H1 (cell line): ENCODE results near the gene OGT. TPM values are rescaled to one million over a fixed set of nuclear protein-coding genes. Genes with fewer than 3 reads are reported as not detected.
"Not testable (repeated sequence)": the region's sequence is repeated elsewhere in the genome, so short reads cannot be mapped to it uniquely, and the experiment has no call there.

Experiments used
- CTCF ChIA-PET: fragments of 300-600 bp; sonication (Branson Sonifier 250); formaldehyde crosslinking; loops from one replicate; lab custom pipeline; 2021; ENCODE audit not compliant: partially characterized antibody; lab: Charles Lee
- POLR2A ChIA-PET: fragments of 300-600 bp; sonication (Branson Sonifier 250); formaldehyde crosslinking; loops from one replicate; lab custom pipeline; 2021; ENCODE audit warnings: inconsistent platforms; ENCODE audit not compliant: partially characterized antibody; lab: Charles Lee
- DNase-seq, 2 experiments: peaks; one replicate each; pipeline versions ENCODE4 v3.0.0 to v3.0.0-alpha.2; 2010 to 2022; ENCODE audit warnings: low spot score in 2 of 2, low read depth in 1 of 2, mixed read lengths in 1 of 2
- FAIRE-seq: peaks from 2 replicates; lab custom pipeline; 2011; peaks lifted over from hg19 to GRCh38; lab: Jason Lieb, UNC
- H2AFZ ChIP-seq: 2 replicates; pipeline ENCODE4 v1.8.1; 2012; ENCODE audit warnings: low read length, inconsistent platforms
- H2AK5ac ChIP-seq: 2 replicates; pipeline ENCODE4 v1.6.1; 2013; ENCODE audit warnings: low read depth, low read length
- H2BK120ac ChIP-seq: replicated peaks from 2 replicates; pipeline ENCODE3; 2013; ENCODE audit warnings: low read depth, low read length, inconsistent platforms
- H2BK12ac ChIP-seq: 2 replicates; pipeline ENCODE4 v1.6.1; 2013; ENCODE audit warnings: low read depth, low read length
- H2BK15ac ChIP-seq: 2 replicates; pipeline ENCODE4 v1.6.1; 2013; ENCODE audit warnings: low read length
- H2BK20ac ChIP-seq: 2 replicates; pipeline ENCODE4 v1.6.1; 2013; ENCODE audit warnings: low read length
- H2BK5ac ChIP-seq: 2 replicates; pipeline ENCODE4 v1.6.1; 2013; ENCODE audit warnings: low read depth, low read length
- H3K14ac ChIP-seq: 2 replicates; pipeline ENCODE4 v1.6.1; 2013; ENCODE audit warnings: inconsistent platforms; ENCODE audit not compliant: insufficient read length
- H3K18ac ChIP-seq: 2 replicates; pipeline ENCODE4 v1.6.1; 2013; ENCODE audit warnings: low read length; ENCODE audit errors: extremely low read depth
- H3K23ac ChIP-seq: 2 replicates; pipeline ENCODE4 v1.6.1; 2013; ENCODE audit warnings: inconsistent platforms; ENCODE audit not compliant: insufficient read length
- H3K23me2 ChIP-seq: 2 replicates; pipeline ENCODE4 v1.6.1; 2013; ENCODE audit warnings: low read depth, low read length
- H3K27ac ChIP-seq: 2 replicates; pipeline ENCODE4 v1.6.1; 2011; ENCODE audit warnings: low read depth, low read length, inconsistent platforms
- H3K27me3 ChIP-seq, 4 experiments: replicated peaks in 1 of 4; 1 replicate in 1 of 4; 2 replicates in 3 of 4; pipeline versions ENCODE4 v1.6.1 to v1.8.1; 2011 to 2013; ENCODE audit warnings: low read length in 3 of 4, mild to moderate bottlenecking in 3 of 4, inconsistent platforms in 2 of 4, mixed read lengths in 2 of 4, moderate library complexity in 1 of 4; ENCODE audit not compliant: control insufficient read depth in 3 of 4, insufficient read depth in 3 of 4; ENCODE audit errors: extremely low read depth in 1 of 4
- H3K36me3 ChIP-seq, 4 experiments: 2 replicates each; pipeline versions ENCODE4 v1.6.1 to v1.8.1; 2011 to 2013; ENCODE audit warnings: mild to moderate bottlenecking in 4 of 4, low read length in 3 of 4, moderate library complexity in 2 of 4, control low read depth in 1 of 4, inconsistent platforms in 1 of 4; ENCODE audit not compliant: insufficient read depth in 4 of 4, control insufficient read depth in 2 of 4
- H3K4ac ChIP-seq: replicated peaks from 2 replicates; pipeline ENCODE3; 2013; ENCODE audit warnings: low read length, low read depth, mixed read lengths, inconsistent platforms; ENCODE audit not compliant: insufficient read length
- H3K4me1 ChIP-seq, 4 experiments: replicated peaks in 1 of 4; 1 replicate in 1 of 4; 2 replicates in 3 of 4; pipeline versions ENCODE4 v1.6.1 to v1.8.1; 2011 to 2013; ENCODE audit warnings: low read length in 3 of 4, inconsistent platforms in 2 of 4, mixed read lengths in 1 of 4; ENCODE audit not compliant: insufficient read depth in 4 of 4, control insufficient read depth in 3 of 4
- H3K4me2 ChIP-seq, 2 experiments: 2 replicates each; pipeline versions ENCODE4 v1.6.1 to v1.8.1; 2011 to 2013; ENCODE audit warnings: low read depth in 2 of 2, low read length in 2 of 2, control low read depth in 1 of 2, inconsistent platforms in 1 of 2, mild to moderate bottlenecking in 1 of 2; ENCODE audit not compliant: insufficient read depth in 1 of 2
- H3K4me3 ChIP-seq, 4 experiments: fragments of 200-600, 300-600 bp in 1 of 4; sonication (generic), shearing (Covaris generic), sonication (Bioruptor Twin) in 1 of 4; 2 replicates each; pipeline versions ENCODE4 v1.5.1 to v1.8.1; 2011 to 2016; ENCODE audit warnings: low read length in 4 of 4, low read depth in 3 of 4, control low read depth in 2 of 4, inconsistent platforms in 2 of 4, mild to moderate bottlenecking in 2 of 4, mixed read lengths in 1 of 4, moderate library complexity in 1 of 4; ENCODE audit not compliant: insufficient read depth in 2 of 4; ENCODE audit errors: extremely low read depth in 1 of 4
- H3K56ac ChIP-seq: replicated peaks from 2 replicates; pipeline ENCODE3; 2013; ENCODE audit warnings: low read depth, mild to moderate bottlenecking, mixed read lengths, low read length, inconsistent platforms; ENCODE audit not compliant: insufficient read length
- H3K79me1 ChIP-seq: 2 replicates; pipeline ENCODE4 v1.6.1; 2013; ENCODE audit warnings: low read depth, low read length, control low read depth
- H3K79me2 ChIP-seq, 2 experiments: 2 replicates each; pipeline versions ENCODE4 v1.6.1 to v1.8.1; 2012 to 2013; ENCODE audit warnings: low read length in 2 of 2, mild to moderate bottlenecking in 2 of 2, inconsistent platforms in 1 of 2; ENCODE audit not compliant: insufficient read depth in 2 of 2, control insufficient read depth in 1 of 2
- H3K9ac ChIP-seq, 4 experiments: replicated peaks in 1 of 4; 1 replicate in 1 of 4; 2 replicates in 3 of 4; pipeline versions ENCODE4 v1.6.1 to v1.8.1; 2011 to 2013; ENCODE audit warnings: low read depth in 3 of 4, low read length in 3 of 4, control low read depth in 2 of 4, mild to moderate bottlenecking in 2 of 4, moderate library complexity in 2 of 4, inconsistent platforms in 1 of 4; ENCODE audit errors: extremely low read depth in 1 of 4
- H3K9me3 ChIP-seq, 2 experiments: 2 replicates each; pipeline versions ENCODE4 v1.6.1 to v1.8.1; 2012 to 2013; ENCODE audit warnings: mild to moderate bottlenecking in 2 of 2, moderate library complexity in 2 of 2, control low read depth in 1 of 2, inconsistent platforms in 1 of 2, low read depth in 1 of 2, low read length in 1 of 2, mixed read lengths in 1 of 2; ENCODE audit not compliant: insufficient read depth in 2 of 2
- H4K20me1 ChIP-seq, 2 experiments: replicated peaks in 1 of 2; 2 replicates each; pipeline versions ENCODE3 to v1.8.1; 2011 to 2013; ENCODE audit warnings: inconsistent platforms in 2 of 2, low read length in 2 of 2, mild to moderate bottlenecking in 1 of 2; ENCODE audit not compliant: insufficient read depth in 2 of 2, control insufficient read depth in 1 of 2
- H4K5ac ChIP-seq: 2 replicates; pipeline ENCODE4 v1.6.1; 2013; ENCODE audit warnings: low read length, low read depth, mixed read lengths, inconsistent platforms; ENCODE audit not compliant: insufficient read length
- H4K8ac ChIP-seq: 2 replicates; pipeline ENCODE4 v1.8.0; 2013; ENCODE audit warnings: mild to moderate bottlenecking, moderate library complexity, low read length, inconsistent platforms; ENCODE audit not compliant: insufficient read depth; ENCODE audit errors: extremely low read depth
- H4K91ac ChIP-seq: replicated peaks from 2 replicates; pipeline ENCODE3; 2013; ENCODE audit warnings: low read length, mixed read lengths, inconsistent platforms; ENCODE audit not compliant: insufficient read length
- WGBS, 2 experiments: shearing (Covaris generic) in 1 of 2; methylation state at CpG; one replicate each; pipeline versions ENCODE4 v1.1.6 to v1.1.7; 2013 to 2015; ENCODE audit warnings: low lambda C conversion rate in 2 of 2, mixed read lengths in 2 of 2, inconsistent platforms in 1 of 2, low coverage in 1 of 2, missing lambda C conversion rate in 1 of 2; ENCODE audit not compliant: insufficient replicate concordance in 2 of 2, insufficient coverage in 1 of 2, insufficient read length in 1 of 2; ENCODE audit errors: extremely low coverage in 1 of 2, missing lambda C conversion rate in 1 of 2; 5-methylcytosine and 5-hydroxymethylcytosine counted together
- polyA plus RNA-seq, 7 experiments: library from polyadenylated mRNA; depleted of rRNA in 3 of 7; stranded (reverse) in 5 of 7; unstranded in 2 of 7; fragments of >200 nt in 5 of 7; fragments of 200-250 nt in 2 of 7; gene quantifications; 1 replicate in 5 of 7; 2 replicates in 1 of 7; 4 replicates in 1 of 7; pipeline versions ENCODE4 v1.2.1 to v1.2.3, GENCODE V29; 2011 to 2013; ENCODE audit warnings: missing spikeins in 2 of 7, mixed read lengths in 2 of 7
- total RNA-seq: library from RNA; stranded (reverse); fragmentation: NEBNext Ultra II Directional; extraction: Animal tissue kit (Norgen Biotek cat#: 25700); gene quantifications from 2 replicates; pipeline ENCODE4 v1.2.1, GENCODE V29; 2021

OGT gene
- total and polyA plus RNA-seq, 2 of the 8 experiments (the other 6 are each of a cell fraction or from before 2014, with no cell fraction given), result 130 to 169 TPM

DNA sequence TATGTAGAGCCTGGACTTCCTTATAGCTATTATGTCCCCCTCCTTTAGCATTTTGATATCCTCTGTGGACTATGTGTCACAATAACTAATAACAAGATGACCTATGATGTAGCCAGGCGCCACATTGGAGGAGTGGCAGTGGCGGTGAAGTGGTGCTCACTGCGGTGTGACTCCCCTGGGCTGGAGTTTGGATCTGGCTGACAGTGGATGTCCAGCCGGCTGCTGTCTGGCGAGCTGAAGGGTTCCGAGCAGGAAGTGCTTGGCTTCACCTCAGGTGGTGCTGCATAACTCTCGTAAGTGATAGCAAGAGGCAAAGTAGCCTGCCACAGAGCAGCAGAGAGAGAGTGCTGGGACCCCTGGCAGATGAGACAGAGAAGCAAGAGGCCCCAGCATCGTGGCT, 60.3 kb downstream of the OGT start:
- H3K9me3 ChIP-seq, H2AFZ ChIP-seq, H4K8ac ChIP-seq, H3K4me2 ChIP-seq, H3K56ac ChIP-seq, H2BK15ac ChIP-seq, H3K23me2 ChIP-seq, POLR2A ChIA-PET, H2BK20ac ChIP-seq, H3K18ac ChIP-seq, H3K36me3 ChIP-seq, H2BK12ac ChIP-seq, H4K91ac ChIP-seq, DNase-seq, H3K4me1 ChIP-seq, CTCF ChIA-PET, H2BK5ac ChIP-seq, H4K5ac ChIP-seq, H3K14ac ChIP-seq, H2AK5ac ChIP-seq, H4K20me1 ChIP-seq, H3K27me3 ChIP-seq, H3K79me2 ChIP-seq, H3K4ac ChIP-seq, H3K4me3 ChIP-seq, H3K9ac ChIP-seq, H3K27ac ChIP-seq, H2BK120ac ChIP-seq, FAIRE-seq, H3K79me1 ChIP-seq, H3K23ac ChIP-seq: not testable (repeated sequence)
- WGBS, 2 experiments, result 76% methylated on average over 4 of the region's 8 CpGs; no CpG with 5 or more reads in 1 of the 2 experiments
